Neural crest cell (in vitro differentiated cells): Measurements from ENCODE around the gene CYFIP2. TPM values are rescaled to one million over a fixed set of nuclear protein-coding genes. Genes with fewer than 3 reads are reported as not detected.

Source experiments
- DNase-seq: peaks from one replicate; pipeline ENCODE4 v3.0.0; 2021; ENCODE audit warnings: low read depth, mixed read lengths, low spot score
- H3K27ac Mint-ChIP-seq: one replicate; pipeline ENCODE4 v1.8.0; 2021; ENCODE audit warnings: mild to moderate bottlenecking, mixed read lengths; ENCODE audit not compliant: unreplicated experiment
- H3K27me3 Mint-ChIP-seq: 2 replicates; pipeline ENCODE4 v1.8.0; 2021; ENCODE audit warnings: low read depth, mild to moderate bottlenecking, mixed read lengths
- H3K36me3 Mint-ChIP-seq: 2 replicates; pipeline ENCODE4 v1.8.0; 2021; ENCODE audit warnings: low read depth, mild to moderate bottlenecking, mixed read lengths
- H3K4me1 Mint-ChIP-seq: 2 replicates; pipeline ENCODE4 v1.8.0; 2021; ENCODE audit warnings: mixed read lengths
- H3K4me3 Mint-ChIP-seq: one replicate; pipeline ENCODE4 v1.8.0; 2021; ENCODE audit warnings: mild to moderate bottlenecking, mixed read lengths
- H3K9me3 Mint-ChIP-seq: 2 replicates; pipeline ENCODE4 v1.8.0; 2021; ENCODE audit warnings: mixed read lengths
- CTCF ChIP-seq: fragments of 200-600 bp; sonication (generic); conservative IDR thresholded peaks from 2 replicates; pipeline ENCODE4 v1.5.0; 2021; ENCODE audit warnings: antibody characterized with exemption, mild to moderate bottlenecking
- total RNA-seq: library from RNA; stranded (reverse); gene quantifications from 2 replicates; pipeline ENCODE4 v1.2.1, GENCODE V29; 2021

The CYFIP2 gene
- total RNA-seq, 1 donor from 2014 or later = 76.6 TPM

- no peaks in the 10 kb centered on the region for H3K27me3 Mint-ChIP-seq
- H3K4me1 Mint-ChIP-seq = no peaks in the 10 kb centered on the region
- no peak overlapping the region for H3K4me3 Mint-ChIP-seq
- TF ChIP-seq CTCF = no peak
- H3K9me3 Mint-ChIP-seq = no peaks in the 10 kb centered on the region
- no peak overlapping the region for H3K27ac Mint-ChIP-seq
- no peak for DNase-seq
- peaks cover 11% of the 10 kb centered on the region for H3K36me3 Mint-ChIP-seq
Observed at GRCh38 chr5:157300564-157300963, 34.6 kb downstream of the CYFIP2 start.

GRCh38 chr5:157301066-157301465, 35.1 kb downstream of the CYFIP2 start:
- no peak overlapping the region for H3K4me3 Mint-ChIP-seq
- no peaks in the 10 kb centered on the region for H3K9me3 Mint-ChIP-seq
- H3K27me3 Mint-ChIP-seq = no peaks in the 10 kb centered on the region
- no peaks in the 10 kb centered on the region for H3K4me1 Mint-ChIP-seq
- TF ChIP-seq CTCF = no peak
- peaks cover 8% of the 10 kb centered on the region for H3K36me3 Mint-ChIP-seq
- no peak for DNase-seq
- H3K27ac Mint-ChIP-seq = no peak overlapping the region

GRCh38 chr5:157303023-157303422, 37.1 kb downstream of the CYFIP2 start:
- no peak overlapping the region for H3K27ac Mint-ChIP-seq
- TF ChIP-seq CTCF = no peak
- no peaks in the 10 kb centered on the region for H3K4me1 Mint-ChIP-seq
- no peaks in the 10 kb centered on the region for H3K27me3 Mint-ChIP-seq
- DNase-seq = no peak
- H3K9me3 Mint-ChIP-seq = no peaks in the 10 kb centered on the region
- peaks cover 8% of the 10 kb centered on the region for H3K36me3 Mint-ChIP-seq
- no peak overlapping the region for H3K4me3 Mint-ChIP-seq

- H3K4me1 Mint-ChIP-seq = no peaks in the 10 kb centered on the region
- H3K27me3 Mint-ChIP-seq = no peaks in the 10 kb centered on the region
- H3K27ac Mint-ChIP-seq = no peak overlapping the region
- no peak for DNase-seq
- H3K9me3 Mint-ChIP-seq = no peaks in the 10 kb centered on the region
- no peak overlapping the region for H3K4me3 Mint-ChIP-seq
- TF ChIP-seq CTCF = peak; percentile 18
- H3K36me3 Mint-ChIP-seq = peaks cover 5% of the 10 kb centered on the region
Observed at GRCh38 chr5:157303667-157304327, 37.9 kb downstream of the CYFIP2 start.

- Mint-ChIP-seq H3K9me3 (no peaks in the 10 kb centered on the region), H3K4me3 (no peak overlapping the region), H3K36me3 (no peaks in the 10 kb centered on the region), H3K4me1 (no peaks in the 10 kb centered on the region), H3K27me3 (no peaks in the 10 kb centered on the region), H3K27ac (peak overlapping the region; percentile 88)
- DNase-seq = no peak
- no peak for TF ChIP-seq CTCF
Observed at GRCh38 chr5:157306081-157306480, 40.2 kb downstream of the CYFIP2 start.
